Panc1 (cell line): ENCODE data around the gene FLYWCH1.

ENCODE experiments used
- CTCF ChIP-seq: fragments of 450-650 bp; IDR thresholded peaks from 2 replicates; pipeline ENCODE4 v1.5.1; 2017; ENCODE audit warnings: mild to moderate bottlenecking
- POLR2AphosphoS5 ChIP-seq: IDR thresholded peaks from 2 replicates; pipeline ENCODE4 v1.6.1; 2012; ENCODE audit warnings: mild to moderate bottlenecking, low read depth, low read length, moderate library complexity
- SIN3A ChIP-seq: IDR thresholded peaks from 2 replicates; pipeline ENCODE4 v1.6.1; 2012; ENCODE audit warnings: low read depth, mild to moderate bottlenecking, low read length, moderate library complexity, borderline replicate concordance; ENCODE audit not compliant: insufficient read depth
- TCF7L2 ChIP-seq: IDR thresholded peaks from 2 replicates; pipeline ENCODE4 v1.6.1; 2011; ENCODE audit warnings: mild to moderate bottlenecking, low read depth, low read length, inconsistent platforms
- TF ChIP-seq, protein P1 (sequence below), 2 experiments: IDR thresholded peaks; 2 replicates each; pipeline ENCODE4 v1.6.1; 2011 to 2012; ENCODE audit warnings: low read depth in 2 of 2, control low read depth in 1 of 2, low read length in 1 of 2, mild to moderate bottlenecking in 1 of 2, moderate library complexity in 1 of 2; ENCODE audit not compliant: insufficient read depth in 1 of 2

GRCh38 chr16:2955779-2956578, 44.2 kb downstream of the FLYWCH1 start:
- TF ChIP-seq CTCF (no peak), POLR2AphosphoS5 (no peak), TCF7L2 (no peak), SIN3A (no peak)
- TF ChIP-seq, protein P1, sequence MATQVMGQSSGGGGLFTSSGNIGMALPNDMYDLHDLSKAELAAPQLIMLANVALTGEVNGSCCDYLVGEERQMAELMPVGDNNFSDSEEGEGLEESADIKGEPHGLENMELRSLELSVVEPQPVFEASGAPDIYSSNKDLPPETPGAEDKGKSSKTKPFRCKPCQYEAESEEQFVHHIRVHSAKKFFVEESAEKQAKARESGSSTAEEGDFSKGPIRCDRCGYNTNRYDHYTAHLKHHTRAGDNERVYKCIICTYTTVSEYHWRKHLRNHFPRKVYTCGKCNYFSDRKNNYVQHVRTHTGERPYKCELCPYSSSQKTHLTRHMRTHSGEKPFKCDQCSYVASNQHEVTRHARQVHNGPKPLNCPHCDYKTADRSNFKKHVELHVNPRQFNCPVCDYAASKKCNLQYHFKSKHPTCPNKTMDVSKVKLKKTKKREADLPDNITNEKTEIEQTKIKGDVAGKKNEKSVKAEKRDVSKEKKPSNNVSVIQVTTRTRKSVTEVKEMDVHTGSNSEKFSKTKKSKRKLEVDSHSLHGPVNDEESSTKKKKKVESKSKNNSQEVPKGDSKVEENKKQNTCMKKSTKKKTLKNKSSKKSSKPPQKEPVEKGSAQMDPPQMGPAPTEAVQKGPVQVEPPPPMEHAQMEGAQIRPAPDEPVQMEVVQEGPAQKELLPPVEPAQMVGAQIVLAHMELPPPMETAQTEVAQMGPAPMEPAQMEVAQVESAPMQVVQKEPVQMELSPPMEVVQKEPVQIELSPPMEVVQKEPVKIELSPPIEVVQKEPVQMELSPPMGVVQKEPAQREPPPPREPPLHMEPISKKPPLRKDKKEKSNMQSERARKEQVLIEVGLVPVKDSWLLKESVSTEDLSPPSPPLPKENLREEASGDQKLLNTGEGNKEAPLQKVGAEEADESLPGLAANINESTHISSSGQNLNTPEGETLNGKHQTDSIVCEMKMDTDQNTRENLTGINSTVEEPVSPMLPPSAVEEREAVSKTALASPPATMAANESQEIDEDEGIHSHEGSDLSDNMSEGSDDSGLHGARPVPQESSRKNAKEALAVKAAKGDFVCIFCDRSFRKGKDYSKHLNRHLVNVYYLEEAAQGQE (IDR thresholded peaks at IDR 0.05; ENCODE audit: insufficient read depth in 1 of 2, low read depth in 2 of 2, low read length in 1 of 2), result no peak
